CD4-positive, alpha-beta T cell treated with Interleukin-17A for 4 hours (primary cell): ENCODE results near the gene SLC9A8.
"Not testable (repeated sequence)": the region's sequence is repeated elsewhere in the genome, so short reads cannot be mapped to it uniquely, and the experiment has no call there.

Source experiments
- DNase-seq: peaks from one replicate; pipeline ENCODE4 v3.0.0-alpha.2; 2020; ENCODE audit warnings: mixed read lengths

SLC9A8 gene

DNA sequence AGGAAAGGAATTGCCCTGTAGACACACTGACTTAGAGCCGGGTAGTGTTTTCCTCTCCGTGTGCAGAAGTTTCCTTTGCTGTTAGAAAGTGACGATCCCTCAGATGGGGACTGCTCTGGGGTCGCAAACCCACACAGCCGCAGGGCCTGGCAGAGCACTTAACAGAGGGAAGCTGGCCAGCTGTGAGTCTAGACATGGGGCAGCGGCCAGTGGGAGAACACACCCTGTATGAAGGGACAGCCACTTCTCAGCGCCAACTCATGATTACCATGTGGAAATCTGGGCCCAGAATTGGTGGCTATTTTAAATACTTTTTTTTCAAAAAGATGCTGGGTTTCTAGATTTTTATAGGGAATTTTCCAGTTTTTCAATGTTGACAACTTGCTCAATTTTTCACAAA lies 39.4 kb downstream of the SLC9A8 start:
- DNase-seq, result no peak

DNA sequence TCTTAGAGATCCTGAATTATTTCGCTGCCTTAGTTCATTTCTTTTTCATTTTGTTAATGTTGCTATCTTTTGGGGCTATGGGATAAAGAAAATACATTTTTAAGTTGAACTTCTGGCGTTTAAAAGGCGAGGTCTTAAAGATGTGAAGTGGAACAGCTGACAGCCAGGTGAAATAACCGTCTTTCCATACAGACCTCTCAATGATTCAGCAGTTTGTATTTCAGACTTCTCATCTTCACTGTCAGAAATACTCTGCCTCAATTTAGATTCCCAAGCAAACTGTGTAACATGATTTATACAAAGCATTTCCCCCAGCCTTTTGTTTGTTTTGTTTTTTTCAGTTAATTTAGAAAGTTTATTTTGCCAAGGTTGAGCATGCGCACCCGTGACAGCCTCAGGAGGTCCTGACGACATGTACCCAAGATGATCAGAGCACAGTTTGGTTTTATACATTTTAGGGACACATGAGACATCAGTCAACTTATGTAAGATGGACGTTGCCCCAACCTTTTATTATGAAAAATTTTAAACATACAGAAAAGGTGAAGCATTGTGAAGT lies 40.0 kb downstream of the SLC9A8 start:
- no peak for DNase-seq

DNA sequence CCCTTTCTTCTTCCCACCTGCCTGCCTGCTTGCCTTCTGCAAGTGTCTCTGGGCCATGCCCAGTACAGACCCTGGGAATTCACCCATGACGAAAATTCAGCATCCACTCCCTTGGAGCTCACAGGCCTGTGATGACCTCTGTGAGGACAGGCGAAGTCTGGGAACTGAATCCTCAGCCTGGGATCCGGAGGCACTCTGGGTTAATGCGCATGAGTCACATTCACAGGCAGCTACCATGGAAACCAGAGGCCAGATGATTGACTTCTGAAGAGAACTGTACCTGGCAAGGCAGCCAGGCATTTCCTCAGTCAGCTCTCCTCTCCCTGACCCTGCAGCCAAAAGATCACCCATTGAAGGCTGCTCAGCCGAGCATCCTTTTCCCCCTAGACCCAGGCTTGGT lies 41.0 kb downstream of the SLC9A8 start:
- no peak for DNase-seq

- no peak for DNase-seq
These were observed 41.7 kb downstream of the SLC9A8 start for GRCh38 chr20:49854190-49854875.

DNA sequence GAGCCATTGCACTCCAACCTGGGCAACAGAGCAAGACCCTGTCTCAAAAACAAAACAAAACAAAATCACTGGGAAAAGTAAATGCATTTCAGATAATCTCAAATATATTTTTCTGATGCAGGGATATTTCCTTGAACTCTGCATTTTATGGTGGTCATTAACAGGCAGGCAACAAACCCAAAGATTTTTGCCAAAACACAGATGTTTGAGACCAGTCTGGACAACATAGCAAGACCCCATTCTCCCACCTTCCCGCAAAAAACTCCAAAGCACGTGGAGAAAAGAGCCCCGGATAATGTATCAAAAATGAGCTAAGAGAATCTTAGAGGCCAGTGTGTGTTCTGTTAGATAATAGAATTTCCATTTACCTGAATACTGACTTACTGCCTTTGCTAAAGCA lies 44.3 kb downstream of the SLC9A8 start:
- no peak for DNase-seq

GRCh38 chr20:49858076-49858585 lies 45.5 kb downstream of the SLC9A8 start:
- no peak for DNase-seq

DNA sequence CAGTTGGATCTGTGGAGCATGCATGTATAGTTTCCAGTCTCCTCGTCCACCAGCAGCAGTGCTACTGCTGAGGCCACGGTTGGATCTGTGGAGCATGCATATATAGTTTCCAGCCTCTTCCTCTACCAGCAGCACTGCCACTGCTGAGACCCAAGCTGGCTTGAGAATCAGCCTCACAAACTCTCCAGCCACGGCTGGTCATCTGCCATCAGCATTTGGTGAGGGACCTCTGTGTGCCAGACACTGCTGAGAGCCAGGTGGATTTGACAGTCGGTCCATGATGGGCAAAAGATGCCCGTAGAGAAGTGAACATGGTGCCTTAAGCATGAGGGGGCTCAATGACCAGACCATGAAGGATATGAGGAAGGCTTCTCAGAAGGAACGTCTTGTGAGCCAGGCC lies 46.4 kb downstream of the SLC9A8 start:
- no peak for DNase-seq

GRCh38 chr20:49859807-49860206 lies 47.2 kb downstream of the SLC9A8 start:
- DNase-seq, result no peak

DNA sequence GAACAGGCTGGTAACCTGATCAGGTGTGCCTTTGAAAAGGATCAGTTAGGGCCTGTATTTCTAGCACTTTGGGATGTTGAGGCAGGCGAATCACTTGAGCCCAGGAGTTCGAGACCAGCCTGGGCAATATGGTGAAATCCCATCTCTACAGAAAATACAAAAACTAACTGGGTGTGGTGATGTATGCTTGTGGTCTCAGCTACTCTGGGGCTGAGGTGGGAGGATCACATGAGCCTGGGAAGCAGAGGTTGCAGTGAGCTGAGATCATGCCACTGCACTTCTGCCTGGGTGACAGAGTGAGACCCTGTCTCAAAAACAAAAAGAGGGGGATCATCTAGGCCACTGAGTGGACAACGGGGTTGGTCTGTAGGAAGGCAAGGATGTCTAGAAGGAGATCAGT lies 48.6 kb downstream of the SLC9A8 start:
- not testable (repeated sequence) for DNase-seq

DNA sequence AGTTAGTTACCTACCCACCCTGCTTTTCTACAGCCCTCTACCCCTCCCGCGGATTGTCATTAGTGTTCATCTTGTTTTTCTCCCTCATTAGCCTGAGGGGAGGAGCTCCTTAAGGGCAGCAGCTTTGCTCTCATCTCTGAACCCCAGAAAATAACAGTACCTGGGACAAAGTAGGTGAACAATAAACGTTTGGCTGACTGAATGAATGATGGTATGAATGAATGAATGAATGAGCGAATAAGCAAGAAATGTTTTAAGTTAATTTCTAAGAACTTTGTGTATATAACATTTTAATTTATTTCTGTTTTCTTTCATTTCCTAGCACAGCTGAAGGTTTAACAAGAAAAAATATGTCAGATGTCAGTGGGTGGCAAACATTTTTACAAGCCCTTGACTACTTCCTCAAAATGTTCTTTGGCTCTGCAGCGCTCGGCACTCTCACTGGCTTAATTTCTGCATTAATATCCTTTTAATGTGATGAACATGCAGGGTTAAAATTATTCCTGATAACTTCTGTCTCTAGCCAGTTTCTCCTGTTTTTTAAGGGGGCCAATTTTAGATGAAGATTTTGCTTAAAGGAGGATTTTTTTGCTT lies 50.1 kb downstream of the SLC9A8 start:
- no peak for DNase-seq

- no peak for DNase-seq
These were observed 51.0 kb downstream of the SLC9A8 start for GRCh38 chr20:49863666-49864065.

GRCh38 chr20:49865559-49865958 lies 52.9 kb downstream of the SLC9A8 start:
- DNase-seq, result no peak

DNA sequence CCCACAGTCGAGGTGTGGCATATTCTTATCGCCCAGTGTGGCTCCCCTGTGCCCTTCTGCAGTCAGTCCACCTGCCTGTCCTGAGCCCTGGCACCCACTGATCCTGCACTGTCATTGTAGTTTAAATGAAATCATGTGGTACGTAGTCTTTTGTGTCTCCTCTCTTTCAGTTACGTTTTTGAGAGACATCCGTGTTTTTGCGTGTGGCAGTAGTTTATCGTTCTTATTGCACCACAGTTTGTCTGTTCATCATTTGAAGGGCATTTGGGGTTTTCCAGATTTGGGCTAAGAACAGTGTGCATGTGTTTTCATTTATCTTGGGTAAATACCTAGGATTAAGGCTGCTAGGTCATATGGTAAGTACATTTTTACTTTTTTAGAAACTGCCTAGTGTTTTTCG lies 53.4 kb downstream of the SLC9A8 start:
- DNase-seq, result no peak

GRCh38 chr20:49867453-49868215 lies 55.0 kb downstream of the SLC9A8 start:
- no peak for DNase-seq

GRCh38 chr20:49868538-49868937 lies 55.9 kb downstream of the SLC9A8 start:
- no peak for DNase-seq

GRCh38 chr20:49868964-49869363 lies 56.3 kb downstream of the SLC9A8 start:
- DNase-seq, result no peak

DNA sequence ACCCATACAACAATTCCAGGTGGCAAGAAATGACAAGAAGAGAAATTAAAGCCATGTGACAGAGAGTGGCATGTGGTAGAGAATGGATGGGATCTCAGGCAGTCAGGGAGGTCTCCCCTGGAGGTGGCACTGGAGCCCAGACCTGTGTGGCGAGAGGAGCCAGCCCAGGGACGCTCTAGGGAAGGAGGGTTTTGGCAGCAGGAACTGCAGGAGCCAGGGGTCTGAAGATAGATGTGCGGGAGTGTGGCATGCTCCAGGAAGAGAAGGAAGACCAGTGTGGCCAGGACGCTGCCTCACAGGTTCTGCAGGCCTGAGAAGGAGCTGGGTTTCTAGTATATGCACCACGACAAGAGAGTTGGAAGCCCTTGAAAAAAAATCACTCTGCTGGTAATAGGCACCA lies 57.6 kb downstream of the SLC9A8 start:
- no peak for DNase-seq

- no peak for DNase-seq
These were observed 58.8 kb downstream of the SLC9A8 start for GRCh38 chr20:49871391-49871948.

- DNase-seq, result no peak
These were observed 59.4 kb downstream of the SLC9A8 start for GRCh38 chr20:49872056-49872455.

DNA sequence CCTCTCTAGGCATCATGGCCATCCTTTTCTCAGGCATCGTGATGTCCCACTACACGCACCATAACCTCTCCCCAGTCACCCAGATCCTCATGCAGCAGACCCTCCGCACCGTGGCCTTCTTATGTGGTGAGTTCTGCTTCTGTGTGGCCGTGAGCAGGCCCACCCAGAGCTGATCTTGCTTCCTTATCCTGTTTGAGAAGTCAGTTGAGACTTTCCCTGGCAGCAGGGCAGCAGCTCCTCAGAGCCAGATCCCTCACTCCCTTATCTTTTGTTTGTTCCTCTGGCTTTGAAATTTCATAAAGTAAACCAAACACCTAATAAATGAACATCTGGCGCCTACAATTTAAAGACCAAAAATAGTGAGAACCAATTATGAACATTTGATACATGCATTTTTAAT lies 62.1 kb downstream of the SLC9A8 start:
- DNase-seq, result no peak

GRCh38 chr20:49877386-49877921 lies 64.8 kb downstream of the SLC9A8 start:
- no peak for DNase-seq

DNA sequence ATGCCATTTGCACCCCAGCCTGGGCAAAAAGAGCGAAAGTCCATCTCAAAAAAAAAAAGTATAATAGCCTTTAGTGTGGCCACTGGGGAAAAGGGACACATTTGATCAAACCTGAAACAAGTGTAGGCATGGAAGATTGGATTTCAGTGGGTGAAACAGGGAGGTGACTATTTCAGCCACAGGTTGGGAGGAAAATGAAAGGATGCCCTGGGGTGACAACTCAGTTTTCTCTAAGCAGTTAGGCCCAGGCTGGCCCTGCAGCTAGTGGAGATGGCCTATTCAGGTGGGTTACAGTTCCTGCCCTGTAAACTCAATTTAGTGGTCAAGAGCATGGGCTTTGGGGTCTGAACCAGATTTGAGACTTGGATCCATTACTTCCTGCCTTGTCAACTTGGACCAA lies 66.3 kb downstream of the SLC9A8 start:
- no peak for DNase-seq

DNA sequence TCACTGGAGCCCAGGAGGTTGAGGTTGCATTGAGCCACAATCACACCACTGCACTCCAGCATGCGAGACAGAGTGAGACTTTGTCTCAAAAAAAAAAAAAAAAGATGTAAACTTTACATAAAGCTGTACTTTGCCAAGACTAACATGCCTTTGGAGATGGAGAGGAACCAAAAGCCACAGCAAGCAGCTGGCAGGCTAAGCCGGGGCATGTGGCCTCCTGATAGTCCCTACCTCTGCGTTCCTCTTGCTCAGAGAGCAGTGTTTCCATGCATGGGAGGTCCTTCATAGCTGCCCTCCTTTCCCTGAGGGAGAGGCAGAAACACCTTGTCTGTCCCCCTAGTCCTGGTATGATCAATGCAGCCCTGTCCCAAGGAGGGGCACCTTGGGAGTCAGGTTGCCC lies 67.5 kb downstream of the SLC9A8 start:
- no peak for DNase-seq
